Measurements from ENCODE around the gene AAGAB. TPM values are rescaled to one million over a fixed set of nuclear protein-coding genes. Genes with fewer than 3 reads are reported as not detected.

The AAGAB gene
- total RNA-seq, 1 experiment from 2014 or later, result 30.5 TPM

DNA sequence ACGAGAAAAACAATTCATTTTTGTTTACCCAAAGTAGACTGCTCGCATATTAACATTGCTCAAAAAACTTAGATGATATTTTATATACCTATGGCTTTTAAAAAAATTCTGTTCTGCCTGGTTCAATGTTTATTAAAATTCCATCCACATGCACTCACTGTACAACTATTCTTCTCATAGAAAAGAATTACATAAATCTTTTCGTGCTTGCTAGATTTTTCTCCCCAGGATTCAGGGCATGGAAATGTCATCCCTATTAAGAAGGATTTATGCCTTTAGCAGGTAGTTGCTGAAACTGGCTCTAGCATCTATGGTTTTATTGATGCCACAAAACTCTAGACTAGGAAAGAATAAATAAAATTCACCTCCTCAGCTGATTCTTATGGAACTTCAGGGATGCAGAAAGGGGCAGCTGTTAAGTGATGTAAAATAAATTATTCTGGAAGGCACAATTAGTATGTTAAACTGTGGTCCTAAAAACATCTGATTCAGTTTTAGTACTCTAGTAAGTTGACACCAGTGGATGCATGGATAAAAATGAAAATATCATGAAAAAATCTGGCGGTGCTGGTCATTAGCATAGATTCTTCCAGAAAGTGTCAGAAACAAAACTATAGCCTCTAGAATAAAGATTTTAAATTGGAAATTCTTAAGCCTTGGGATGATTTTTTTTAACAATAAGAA, 41.6 kb downstream of the AAGAB start:
- Histone ChIP-seq H3K9ac (ENCODE audit: low read length) (no peak overlapping the region), H4K20me1 (ENCODE audit: low read length) (no peaks in the 10 kb centered on the region), H3K9me3 (ENCODE audit: low read length) (no peaks in the 10 kb centered on the region), H2AFZ (ENCODE audit: low read length) (no peak overlapping the region), H3K4me3 (ENCODE audit: low read length) (no peak overlapping the region), H3K79me2 (ENCODE audit: low read length) (no peaks in the 10 kb centered on the region), H3K4me1 (ENCODE audit: insufficient read depth, low read length) (no peaks in the 10 kb centered on the region), H3K36me3 (ENCODE audit: low read depth, low read length) (peaks cover 3% of the 10 kb centered on the region; the same call in 1 of the 2 replicates), H3K27me3 (ENCODE audit: low read length) (no peaks in the 10 kb centered on the region), H3K27ac (ENCODE audit: low read length) (no peak overlapping the region), H3F3A (ENCODE audit: low read length, unreplicated experiment) (no peaks in the 10 kb centered on the region), H3K4me2 (ENCODE audit: low read length) (no peak overlapping the region), H3K9me2 (replicated peaks; ENCODE audit: low read length) (no peaks in the 10 kb centered on the region)
- TF ChIP-seq EZH2phosphoT487 (IDR thresholded peaks at IDR 0.05; ENCODE audit: borderline replicate concordance, low read length) (no peak), EZH2 (IDR thresholded peaks at IDR 0.05; ENCODE audit: low read length, unreplicated experiment) (no peak), CTCF (conservative IDR thresholded peaks at IDR 0.05; ENCODE audit: low read depth, low read length) (no peak)
- POLR2A ChIA-PET (ENCODE audit: unreplicated experiment), result no interaction called here
- no TSS peak for BruUV-seq (replicated peaks)
- CTCF ChIA-PET, result no interaction called here
- DNase-seq (no peak), ATAC-seq (no peak)
- intact Hi-C loops (cut with micrococcal nuclease), result no loop called here

GRCh38 chr15:67210555-67211168, 43.8 kb downstream of the AAGAB start:
- Histone ChIP-seq H3K4me1 (ENCODE audit: insufficient read depth, low read length) (no peaks in the 10 kb centered on the region), H2AFZ (ENCODE audit: low read length) (no peak overlapping the region), H3K27me3 (ENCODE audit: low read length) (no peaks in the 10 kb centered on the region), H3K79me2 (ENCODE audit: low read length) (no peaks in the 10 kb centered on the region), H3K9ac (ENCODE audit: low read length) (no peak overlapping the region), H3K9me3 (ENCODE audit: low read length) (no peaks in the 10 kb centered on the region), H3K27ac (ENCODE audit: low read length) (no peak overlapping the region), H3K36me3 (ENCODE audit: low read depth, low read length) (peaks cover 3% of the 10 kb centered on the region; the same call in 1 of the 2 replicates), H3F3A (ENCODE audit: low read length, unreplicated experiment) (no peaks in the 10 kb centered on the region), H4K20me1 (ENCODE audit: low read length) (no peaks in the 10 kb centered on the region), H3K4me2 (ENCODE audit: low read length) (no peak overlapping the region), H3K4me3 (ENCODE audit: low read length) (no peak overlapping the region), H3K9me2 (replicated peaks; ENCODE audit: low read length) (no peaks in the 10 kb centered on the region)
- ATAC-seq (no peak), DNase-seq (no peak)
- no TSS peak for BruUV-seq (replicated peaks)
- POLR2A ChIA-PET (ENCODE audit: unreplicated experiment), result no interaction called here
- TF ChIP-seq EZH2 (IDR thresholded peaks at IDR 0.05; ENCODE audit: low read length, unreplicated experiment) (no peak), EZH2phosphoT487 (IDR thresholded peaks at IDR 0.05; ENCODE audit: borderline replicate concordance, low read length) (no peak), CTCF (conservative IDR thresholded peaks at IDR 0.05; ENCODE audit: low read depth, low read length) (no peak)
- CTCF ChIA-PET, result no interaction called here
- intact Hi-C loops (cut with micrococcal nuclease), result no loop called here

- ChIA-PET CTCF (no interaction called here), POLR2A (ENCODE audit: unreplicated experiment) (interaction anchor here (0.6 kb wide), 1 partner anchor 33 kb away, joined by 3 read pairs; no protein-coding TSS in a partner anchor)
- Histone ChIP-seq H4K20me1 (ENCODE audit: low read length) (no peaks in the 10 kb centered on the region), H3K9ac (ENCODE audit: low read length) (no peak overlapping the region), H2AFZ (ENCODE audit: low read length) (no peak overlapping the region), H3K4me2 (ENCODE audit: low read length) (no peak overlapping the region), H3K79me2 (ENCODE audit: low read length) (no peaks in the 10 kb centered on the region), H3K9me2 (replicated peaks; ENCODE audit: low read length) (no peaks in the 10 kb centered on the region), H3K27ac (ENCODE audit: low read length) (no peak overlapping the region), H3K9me3 (ENCODE audit: low read length) (no peaks in the 10 kb centered on the region), H3F3A (ENCODE audit: low read length, unreplicated experiment) (no peaks in the 10 kb centered on the region), H3K4me1 (ENCODE audit: insufficient read depth, low read length) (no peaks in the 10 kb centered on the region), H3K36me3 (ENCODE audit: low read depth, low read length) (peaks cover 3% of the 10 kb centered on the region; the same call in 1 of the 2 replicates), H3K4me3 (ENCODE audit: low read length) (no peak overlapping the region), H3K27me3 (ENCODE audit: low read length) (no peaks in the 10 kb centered on the region)
- TF ChIP-seq EZH2phosphoT487 (IDR thresholded peaks at IDR 0.05; ENCODE audit: borderline replicate concordance, low read length), result no peak
- TF ChIP-seq EZH2 (IDR thresholded peaks at IDR 0.05; ENCODE audit: low read length, unreplicated experiment), result no peak
- no peak for TF ChIP-seq CTCF (conservative IDR thresholded peaks at IDR 0.05; ENCODE audit: low read depth, low read length)
- no peak for ATAC-seq
- no peak for DNase-seq
- intact Hi-C loops (cut with micrococcal nuclease), result no loop called here
- no TSS peak for BruUV-seq (replicated peaks)
Observed at GRCh38 chr15:67208396-67208795, 46.1 kb downstream of the AAGAB start.

Measured in PC-3 (cell line).